ENCODE results near the gene AMBN. TPM values are rescaled to one million over a fixed set of nuclear protein-coding genes. Genes with fewer than 3 reads are reported as not detected.

Gene AMBN
- total RNA-seq, 1 donor from 2014 or later = not detected

DNA sequence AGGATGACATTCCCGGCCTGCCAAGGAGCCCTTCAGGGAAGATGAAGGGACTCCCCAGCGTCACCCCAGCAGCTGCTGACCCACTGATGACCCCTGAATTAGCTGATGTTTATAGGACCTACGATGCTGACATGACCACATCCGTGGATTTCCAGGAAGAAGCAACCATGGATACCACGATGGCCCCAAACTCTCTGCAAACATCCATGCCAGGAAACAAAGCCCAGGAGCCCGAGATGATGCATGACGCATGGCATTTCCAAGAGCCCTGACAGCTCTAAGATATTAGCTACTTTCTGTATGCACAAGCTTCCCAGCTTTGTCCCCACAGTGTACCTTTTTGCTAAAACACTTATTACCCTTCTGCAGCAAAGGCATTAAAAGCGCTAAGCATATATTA, 14.4 kb downstream of the AMBN start:
- no peak for DNase-seq (ENCODE audit: low read depth)
- no peak overlapping the region for H3K4me3 ChIP-seq (ENCODE audit: low read depth, low read length)
- TF ChIP-seq, protein P1, sequence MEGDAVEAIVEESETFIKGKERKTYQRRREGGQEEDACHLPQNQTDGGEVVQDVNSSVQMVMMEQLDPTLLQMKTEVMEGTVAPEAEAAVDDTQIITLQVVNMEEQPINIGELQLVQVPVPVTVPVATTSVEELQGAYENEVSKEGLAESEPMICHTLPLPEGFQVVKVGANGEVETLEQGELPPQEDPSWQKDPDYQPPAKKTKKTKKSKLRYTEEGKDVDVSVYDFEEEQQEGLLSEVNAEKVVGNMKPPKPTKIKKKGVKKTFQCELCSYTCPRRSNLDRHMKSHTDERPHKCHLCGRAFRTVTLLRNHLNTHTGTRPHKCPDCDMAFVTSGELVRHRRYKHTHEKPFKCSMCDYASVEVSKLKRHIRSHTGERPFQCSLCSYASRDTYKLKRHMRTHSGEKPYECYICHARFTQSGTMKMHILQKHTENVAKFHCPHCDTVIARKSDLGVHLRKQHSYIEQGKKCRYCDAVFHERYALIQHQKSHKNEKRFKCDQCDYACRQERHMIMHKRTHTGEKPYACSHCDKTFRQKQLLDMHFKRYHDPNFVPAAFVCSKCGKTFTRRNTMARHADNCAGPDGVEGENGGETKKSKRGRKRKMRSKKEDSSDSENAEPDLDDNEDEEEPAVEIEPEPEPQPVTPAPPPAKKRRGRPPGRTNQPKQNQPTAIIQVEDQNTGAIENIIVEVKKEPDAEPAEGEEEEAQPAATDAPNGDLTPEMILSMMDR (conservative IDR thresholded peaks at IDR 0.05; ENCODE audit: low read depth, low read length) = no peak

DNA sequence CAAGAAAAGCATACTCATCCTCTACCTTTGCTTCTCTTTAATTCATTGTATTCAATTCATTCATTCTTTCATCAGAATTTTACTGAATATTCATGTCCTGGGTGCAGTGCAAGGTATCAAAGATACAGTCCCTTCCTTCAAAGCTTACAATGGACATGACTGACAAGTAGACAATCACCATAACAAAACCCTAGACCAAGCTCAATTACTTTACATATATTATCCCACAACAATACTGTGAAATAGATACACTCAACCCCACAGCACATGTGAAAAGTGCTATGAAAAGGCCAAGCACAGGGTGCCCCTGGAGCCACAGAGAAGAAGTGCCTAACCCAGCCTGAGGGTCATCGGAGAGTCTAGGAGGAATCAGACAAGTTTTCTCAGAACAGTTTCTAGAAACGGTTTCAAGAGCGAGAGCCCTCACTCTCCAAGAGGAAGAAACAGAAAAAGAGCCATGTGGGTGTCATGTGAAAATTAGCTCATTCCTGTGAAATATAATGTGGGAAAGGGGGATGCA, 15.3 kb downstream of the AMBN start:
- DNase-seq (ENCODE audit: low read depth) = no peak
- H3K4me3 ChIP-seq (ENCODE audit: low read depth, low read length) = no peak overlapping the region
- TF ChIP-seq, protein P1 (conservative IDR thresholded peaks at IDR 0.05; ENCODE audit: low read depth, low read length) = no peak

DNA sequence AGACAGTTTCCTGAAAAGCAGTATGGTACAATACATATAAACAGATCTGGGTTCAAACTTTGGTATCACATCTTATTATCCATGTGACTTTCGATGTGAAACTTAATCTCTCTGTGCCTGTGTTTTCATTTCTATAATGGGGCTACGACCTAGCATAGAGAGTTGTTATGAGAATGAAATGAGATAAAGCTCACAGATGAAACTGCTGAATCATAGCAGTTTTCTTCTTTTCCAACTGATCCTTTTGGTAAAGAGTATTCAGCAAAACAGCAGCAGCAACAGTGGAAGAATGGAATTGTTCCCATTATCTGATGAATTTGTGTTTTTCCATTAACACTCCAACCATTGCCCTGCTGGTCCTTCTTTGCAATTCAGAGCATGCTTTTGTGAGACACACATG, 16.3 kb downstream of the AMBN start:
- no peak overlapping the region for H3K4me3 ChIP-seq (ENCODE audit: low read depth, low read length)
- DNase-seq (ENCODE audit: low read depth) = no peak
- TF ChIP-seq, protein P1 (conservative IDR thresholded peaks at IDR 0.05; ENCODE audit: low read depth, low read length) = no peak

DNA sequence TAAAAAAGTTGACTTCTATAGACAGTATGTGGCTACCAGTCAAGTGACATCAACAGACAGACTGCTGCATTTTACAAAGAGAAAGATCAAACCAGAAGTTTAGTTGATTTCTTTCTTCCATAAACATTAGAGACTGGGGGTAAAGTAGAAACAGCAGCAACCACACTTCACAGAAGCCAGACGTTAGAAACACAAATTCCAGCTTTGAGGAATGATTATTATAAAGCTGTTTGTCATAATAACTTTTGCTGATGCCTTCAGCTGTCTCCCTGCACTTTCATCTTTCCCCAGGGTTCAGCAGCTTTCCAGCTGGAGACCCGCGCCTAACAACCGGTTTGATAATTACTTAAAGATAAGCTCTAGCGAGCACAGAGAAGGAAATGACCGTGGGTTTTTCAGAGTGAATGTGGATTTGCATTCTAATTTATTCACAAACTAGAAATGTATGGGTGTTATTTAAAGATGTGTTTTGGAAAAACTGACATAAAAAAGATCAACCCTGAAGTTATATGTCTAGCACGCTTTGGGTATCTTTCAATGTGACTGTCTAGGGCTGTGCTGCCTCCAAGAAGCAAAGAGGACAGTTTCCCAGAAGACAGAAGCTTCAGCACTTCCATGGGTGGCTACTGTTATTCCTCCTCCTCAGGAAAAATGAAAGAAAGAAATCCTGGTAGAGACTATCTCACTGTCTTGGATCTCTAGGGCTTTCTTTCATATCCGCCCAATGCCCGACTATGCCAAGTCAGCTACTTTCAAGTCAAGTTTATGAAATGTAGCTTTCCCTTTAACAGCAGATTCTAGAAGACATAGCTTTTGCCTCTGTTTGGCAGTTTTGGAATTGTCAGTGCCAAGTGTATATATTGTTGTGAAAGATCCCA, 21.5 kb downstream of the AMBN start:
- TF ChIP-seq, protein P1 (conservative IDR thresholded peaks at IDR 0.05; ENCODE audit: low read depth, low read length) = no peak
- peak; percentile 47 for DNase-seq (ENCODE audit: low read depth)
- H3K4me3 ChIP-seq (ENCODE audit: low read depth, low read length) = peak overlapping the region; percentile 45

DNA sequence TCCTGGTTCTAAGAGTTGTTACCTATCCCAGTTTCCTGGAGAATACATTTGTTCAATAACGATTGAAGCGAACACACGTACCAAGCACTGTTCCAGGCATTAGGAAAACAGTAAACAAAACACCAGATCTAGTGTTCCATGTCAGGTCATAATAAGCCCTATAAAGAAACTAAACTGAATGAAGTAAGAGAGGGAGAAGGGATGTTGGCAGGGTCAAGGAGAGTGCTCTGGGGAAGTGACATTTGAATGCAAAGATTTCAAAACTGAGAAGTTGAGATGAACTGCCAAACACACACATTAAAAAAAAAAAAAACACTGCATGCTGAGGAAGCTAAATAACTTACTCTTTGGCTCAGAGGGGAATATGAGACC, 22.1 kb downstream of the AMBN start:
- peak overlapping the region; percentile 45 for H3K4me3 ChIP-seq (ENCODE audit: low read depth, low read length)
- TF ChIP-seq, protein P1 (conservative IDR thresholded peaks at IDR 0.05; ENCODE audit: low read depth, low read length) = no peak
- DNase-seq (ENCODE audit: low read depth) = no peak

DNA sequence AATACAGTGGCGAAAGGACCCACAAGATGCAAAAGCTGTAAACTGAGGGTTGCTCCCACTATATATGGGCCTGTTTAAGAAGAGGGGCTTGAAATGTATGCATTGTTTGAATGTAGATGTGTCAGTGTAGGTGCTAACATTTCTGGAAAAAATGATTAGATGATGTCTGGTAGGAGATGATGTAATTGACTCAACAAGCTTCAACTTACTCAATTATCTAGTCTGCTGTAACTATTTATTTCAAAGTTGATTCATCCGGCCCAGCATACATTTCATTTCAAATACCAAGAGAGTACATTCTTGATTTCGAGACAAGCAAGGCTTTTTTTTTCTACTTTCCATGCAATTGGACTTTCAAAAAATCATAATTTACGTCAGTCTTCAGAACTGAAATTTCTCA, 27.2 kb downstream of the AMBN start:
- DNase-seq (ENCODE audit: low read depth) = no peak
- TF ChIP-seq, protein P1 (conservative IDR thresholded peaks at IDR 0.05; ENCODE audit: low read depth, low read length) = no peak
- H3K4me3 ChIP-seq (ENCODE audit: low read depth, low read length) = no peak overlapping the region

DNA sequence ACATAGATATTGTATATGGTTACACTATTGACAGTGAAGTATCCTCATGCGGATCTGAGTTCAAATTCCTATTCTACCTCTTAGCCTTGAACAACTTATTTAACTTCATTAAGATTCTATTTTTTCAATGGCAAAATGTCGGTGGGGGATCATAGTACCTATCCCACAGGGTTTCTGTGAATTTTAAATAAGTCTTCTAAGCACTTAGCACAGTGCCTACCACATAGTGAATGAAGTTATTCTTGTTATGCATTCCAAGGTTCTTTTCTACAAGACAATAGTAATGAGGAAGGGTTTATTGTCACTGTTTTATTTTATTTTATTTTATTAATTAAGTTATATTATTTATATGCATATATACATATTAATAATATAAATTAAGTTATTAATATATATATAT, 27.7 kb downstream of the AMBN start:
- DNase-seq (ENCODE audit: low read depth) = no peak
- TF ChIP-seq, protein P1 (conservative IDR thresholded peaks at IDR 0.05; ENCODE audit: low read depth, low read length) = no peak
- no peak overlapping the region for H3K4me3 ChIP-seq (ENCODE audit: low read depth, low read length)

Measured in epithelial cell of proximal tubule (primary cell).